HG03159 (cell line): Measurements from ENCODE around the gene UROC1.

Source experiments
- ATAC-seq: cut with Tn5 transposase; IDR thresholded peaks from one replicate; pipeline ENCODE4 v1.9.1; 2021; ENCODE audit warnings: mild to moderate bottlenecking, moderate library complexity; ENCODE audit not compliant: unreplicated experiment

Gene UROC1

DNA sequence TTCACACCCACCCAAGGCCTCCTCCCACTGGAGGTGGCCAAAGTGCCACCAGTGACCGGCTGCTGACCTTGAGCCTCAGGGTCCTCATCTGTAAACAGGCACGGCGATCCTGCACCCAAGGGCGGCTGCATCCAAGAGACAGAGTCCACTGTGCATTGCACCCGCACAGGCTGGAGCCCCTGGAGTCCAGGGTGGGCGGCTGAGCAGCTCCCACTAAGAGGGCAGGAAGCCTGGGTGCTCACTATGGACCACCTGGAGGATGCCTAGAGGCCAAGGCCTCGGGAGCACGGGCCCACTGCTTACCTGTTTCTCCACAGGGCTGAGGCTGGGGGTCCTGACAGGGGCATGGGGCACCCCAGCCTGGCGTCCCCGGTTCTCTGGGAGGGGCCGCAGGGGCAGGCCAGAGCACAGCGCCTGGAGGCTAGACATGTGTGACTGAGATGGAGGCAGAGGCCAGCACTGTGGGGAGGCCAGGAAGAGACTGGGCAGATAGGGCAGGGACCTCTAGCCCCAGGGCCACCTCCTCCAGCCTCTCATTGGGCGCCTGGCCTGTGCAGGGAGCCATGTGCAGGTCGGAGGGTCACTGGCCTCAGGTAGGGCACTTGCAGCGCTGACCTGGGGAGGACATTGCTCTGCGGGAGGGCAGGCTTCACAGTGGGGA is at the start of gene UROC1:
Gene UROC1 (minus strand): TSS at position 483 of the 661 bp plus-strand sequence. CDS start 54 bp downstream, at position 429.
- ATAC-seq, result no peak

DNA sequence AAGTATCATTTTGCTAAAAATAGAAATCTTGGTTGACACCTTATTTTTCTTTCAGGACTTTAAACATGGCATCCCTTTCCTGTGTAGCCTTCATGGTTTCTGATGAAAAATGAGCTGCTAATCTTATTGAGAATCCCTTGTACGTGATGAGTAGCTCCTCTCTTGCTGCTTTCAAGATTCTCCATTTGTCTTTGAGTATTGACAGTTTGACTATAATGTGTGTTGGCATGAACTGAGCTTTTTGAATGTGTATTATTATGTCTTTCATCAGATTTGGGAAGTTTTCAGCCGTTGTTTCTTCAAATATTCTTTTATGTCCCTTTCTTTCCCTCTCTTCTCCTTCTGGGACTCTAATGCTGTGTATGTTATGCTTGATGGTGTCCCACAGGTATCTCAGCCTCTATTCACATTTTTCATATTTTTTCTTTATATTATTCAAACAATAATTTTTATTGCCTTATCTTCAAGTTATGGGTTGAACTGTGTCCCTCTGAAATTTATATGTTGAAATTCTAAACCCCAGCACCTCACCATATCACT is 45.2 kb upstream of the UROC1 start:
- no peak for ATAC-seq

DNA sequence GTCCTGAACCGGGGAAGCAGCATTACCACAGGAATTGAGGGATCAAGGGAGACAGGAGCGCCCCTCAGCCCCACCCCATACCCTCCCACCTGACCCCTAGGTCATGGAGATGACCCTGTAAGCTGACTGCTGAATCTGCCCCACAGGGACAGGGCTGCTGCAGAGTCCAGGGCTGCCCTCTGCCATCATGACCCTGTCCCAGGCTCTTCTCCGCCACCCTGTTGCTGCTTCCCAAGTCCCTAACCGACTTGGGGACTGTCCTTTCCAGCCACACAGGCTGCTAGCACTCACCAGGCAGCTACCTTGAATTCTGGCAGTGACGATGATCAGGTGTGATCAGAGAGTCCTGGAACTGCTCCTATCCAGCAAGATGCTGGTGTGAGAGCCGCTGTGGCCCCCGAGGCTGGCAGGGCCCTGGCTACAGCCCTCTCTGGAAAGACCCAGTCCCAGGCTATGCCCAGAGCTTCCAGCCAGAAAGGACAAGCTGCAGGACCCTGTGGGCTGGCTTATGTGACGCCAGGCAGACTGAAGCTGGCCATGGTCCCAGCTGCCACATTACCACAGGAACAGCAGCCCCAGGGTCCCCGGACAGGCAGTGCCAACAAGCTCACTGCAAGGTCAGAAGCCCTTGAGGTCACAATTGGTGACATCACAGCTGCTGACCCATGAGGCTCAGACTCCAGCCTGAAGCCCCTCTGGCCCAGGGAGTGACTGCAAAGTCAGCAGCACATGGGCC is 40.9 kb upstream of the UROC1 start, which contains the start of gene C3orf22:
Gene C3orf22 (minus strand): TSS at position 597 of the 736 bp plus-strand sequence. CDS start 5,542 bp downstream, outside the sequence.
- no peak for ATAC-seq

DNA sequence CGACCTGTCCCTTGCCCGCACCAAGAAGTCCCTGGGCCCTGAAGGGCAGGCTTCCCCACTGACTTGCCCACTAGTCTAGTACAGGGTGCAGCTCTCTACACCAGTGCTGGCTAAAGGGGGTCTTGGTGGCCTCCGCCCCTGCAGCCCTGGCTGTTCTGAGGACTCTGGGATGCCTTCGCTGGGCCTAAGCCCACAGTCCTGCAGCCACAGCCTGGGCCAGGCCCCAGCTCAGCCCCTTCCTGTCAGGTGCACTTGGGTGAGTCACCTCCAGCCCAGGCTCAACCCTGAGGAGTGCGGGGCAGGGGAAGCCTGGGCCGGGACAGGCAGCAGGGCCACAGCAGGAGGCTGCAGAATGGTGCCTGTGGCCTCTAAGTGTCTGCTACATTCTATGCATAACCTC is 40.2 kb upstream of the UROC1 start:
- ATAC-seq, result no peak

DNA sequence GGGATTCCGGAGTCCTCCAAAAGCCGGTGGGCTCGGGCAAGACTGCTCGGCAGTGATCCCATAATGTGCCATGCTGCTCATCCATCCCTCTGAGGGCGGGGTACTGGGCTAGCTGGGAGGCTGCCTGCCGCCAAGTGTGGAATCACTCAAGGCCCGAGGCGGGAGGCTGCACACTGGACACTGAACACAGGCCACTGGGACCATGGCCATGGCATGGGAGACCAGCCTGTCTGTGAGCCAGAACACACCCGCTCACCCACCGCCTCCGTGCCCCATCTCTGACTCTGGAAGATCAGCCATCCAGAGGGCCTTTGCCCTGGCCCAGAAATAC is 39.8 kb upstream of the UROC1 start:
- no peak for ATAC-seq

DNA sequence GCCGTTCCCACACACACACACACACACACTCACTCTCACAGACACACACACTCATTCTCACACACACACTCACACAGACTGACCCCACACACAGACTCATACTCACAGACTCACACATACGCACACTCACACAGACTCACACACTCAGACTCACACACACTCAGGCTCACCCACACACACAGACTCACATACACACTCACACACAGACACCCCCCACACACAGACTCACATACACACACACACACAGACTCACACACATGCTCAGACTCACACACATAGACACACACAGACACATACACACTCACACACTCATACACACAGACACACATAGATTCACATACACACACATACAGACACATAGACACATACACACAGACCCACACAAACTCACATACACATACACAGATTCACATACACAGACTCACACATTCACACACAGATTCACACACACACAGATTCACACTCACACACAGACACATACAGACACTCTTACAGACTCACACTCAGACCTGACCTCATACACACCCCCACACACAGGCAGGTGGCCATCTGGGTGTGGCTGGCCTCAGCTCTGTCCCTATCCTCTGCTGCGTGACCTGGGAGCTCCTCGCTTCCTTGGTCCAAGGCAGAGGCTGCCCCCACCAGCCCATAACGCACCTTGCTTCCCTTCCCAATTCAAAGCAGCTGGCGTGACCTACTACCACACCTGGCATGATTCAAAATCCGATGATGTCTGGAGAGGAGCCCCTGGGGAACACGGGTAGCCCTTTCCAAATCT is 39.3 kb upstream of the UROC1 start:
- no peak for ATAC-seq

DNA sequence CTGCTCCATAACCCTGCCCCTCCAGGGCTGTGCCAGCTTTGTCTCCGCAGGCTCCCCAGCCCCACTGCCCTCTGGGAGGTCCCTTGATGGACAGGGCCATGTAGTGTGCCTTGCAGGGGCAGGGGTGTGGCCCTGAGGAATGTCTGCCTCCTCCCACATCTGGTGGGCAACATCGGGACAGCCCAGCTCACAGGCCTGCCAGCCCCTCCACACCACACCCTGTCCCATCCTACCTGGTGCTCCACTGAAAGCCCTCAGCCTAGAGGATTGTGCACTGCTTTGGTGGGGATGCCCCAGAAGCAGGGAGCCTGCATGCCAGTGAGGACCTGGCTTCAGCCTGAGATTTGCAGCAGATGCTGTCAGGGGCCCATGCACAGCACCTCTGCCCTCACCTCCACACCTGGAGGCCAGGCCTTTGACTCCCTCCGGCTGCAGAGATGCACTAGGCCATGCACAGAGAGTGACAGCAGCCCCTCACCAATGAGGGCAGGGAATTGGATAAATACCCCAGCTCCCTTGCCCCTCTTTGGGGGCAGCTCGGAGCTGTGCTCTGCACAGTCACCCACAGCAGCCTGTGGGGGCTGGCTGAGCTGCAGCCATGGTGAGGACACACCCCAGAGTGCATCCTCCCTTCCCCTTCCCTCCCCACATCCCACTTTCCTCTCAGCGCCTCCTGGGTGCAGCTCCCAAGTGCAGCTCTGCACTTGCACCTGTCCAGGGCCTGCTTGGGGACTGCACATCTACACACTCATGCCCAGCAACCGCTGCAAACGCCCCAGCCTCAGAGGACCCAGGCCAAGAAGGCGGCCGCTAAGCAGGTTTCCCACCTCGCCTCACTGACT is 38.4 kb upstream of the UROC1 start:
- ATAC-seq, result no peak

DNA sequence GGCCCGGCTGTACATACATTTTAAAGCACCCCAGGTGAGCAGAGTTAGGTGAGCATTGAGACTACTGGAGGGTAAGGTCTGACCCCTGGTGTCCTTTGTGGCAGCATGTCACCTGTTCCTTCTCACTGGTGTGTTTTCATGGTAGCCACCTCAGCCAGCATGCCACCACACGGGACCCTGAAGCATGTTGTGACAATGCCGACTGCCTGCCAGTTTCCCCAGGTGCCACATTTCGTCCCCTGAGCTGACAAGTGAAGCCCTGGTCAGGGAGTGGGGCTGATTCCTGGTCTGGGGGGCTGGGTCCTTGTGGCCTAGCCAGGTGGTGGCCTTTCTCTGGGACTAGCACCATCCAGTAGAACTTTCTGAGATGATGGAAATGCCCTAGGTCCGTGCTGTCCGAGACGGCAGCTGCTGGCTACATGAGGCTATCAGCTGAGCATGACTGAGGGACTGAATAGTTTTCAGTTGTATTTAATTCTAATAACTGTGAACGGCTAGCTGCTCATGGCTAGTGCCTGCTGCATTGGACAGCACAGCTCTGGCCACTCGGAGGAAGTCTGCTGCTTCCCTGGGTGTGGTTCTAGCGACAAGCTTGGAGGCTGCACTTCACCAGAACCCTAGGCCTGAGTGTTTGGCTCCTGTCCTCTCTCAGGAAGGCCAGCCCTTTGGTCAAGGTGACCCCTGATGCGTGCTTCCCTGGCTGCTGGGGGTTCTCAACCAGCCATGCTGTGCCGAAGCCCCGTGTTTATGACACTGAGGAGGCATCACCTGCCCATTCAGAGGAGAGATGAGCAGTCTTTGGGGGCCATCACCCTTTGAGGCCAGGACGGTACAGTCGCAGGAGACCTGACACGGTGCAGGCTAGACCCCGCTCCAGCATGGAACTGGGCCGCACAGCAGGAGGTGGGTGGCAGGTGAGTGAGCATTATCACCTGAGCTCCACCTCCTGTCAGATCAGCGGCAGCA is 37.3 kb upstream of the UROC1 start:
- ATAC-seq, result no peak

DNA sequence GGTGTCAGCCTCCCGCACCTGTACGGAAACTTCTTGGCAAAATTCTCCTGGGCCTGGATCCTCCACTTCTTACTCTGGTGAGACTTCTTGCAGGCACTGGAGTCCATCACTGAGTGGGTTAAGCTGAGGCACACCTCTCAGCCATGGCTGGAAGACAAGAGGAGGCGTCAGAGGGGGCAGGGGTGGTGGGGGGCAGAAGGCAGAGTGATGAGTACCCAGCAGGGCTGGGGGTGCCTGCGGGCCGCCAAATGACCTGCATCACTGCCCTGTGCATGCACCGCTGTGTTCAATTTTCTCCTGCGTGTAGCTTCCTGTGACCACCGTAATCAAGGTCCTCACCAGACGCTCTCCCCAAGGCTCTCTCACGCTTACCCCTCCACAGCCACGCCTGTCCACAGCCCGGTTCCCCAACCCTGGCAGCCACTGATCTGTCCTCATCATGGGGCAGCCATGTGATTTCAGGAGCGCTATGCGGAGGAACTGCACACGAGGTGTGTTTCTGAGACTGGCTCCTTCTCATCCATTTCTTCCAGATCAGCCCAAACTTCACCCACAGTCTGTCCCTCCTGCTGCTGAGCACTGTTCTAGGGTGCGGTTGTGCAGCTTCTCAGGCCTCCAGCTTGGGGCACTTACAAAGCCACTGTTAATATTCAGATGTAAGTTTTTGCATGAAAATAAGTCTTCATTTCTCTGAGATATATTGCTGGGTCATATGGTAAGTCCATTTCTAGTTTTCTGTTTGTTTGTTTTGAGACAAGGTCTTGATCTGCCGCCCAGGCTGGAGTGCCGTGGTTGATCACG is 35.9 kb upstream of the UROC1 start:
- ATAC-seq, result no peak

DNA sequence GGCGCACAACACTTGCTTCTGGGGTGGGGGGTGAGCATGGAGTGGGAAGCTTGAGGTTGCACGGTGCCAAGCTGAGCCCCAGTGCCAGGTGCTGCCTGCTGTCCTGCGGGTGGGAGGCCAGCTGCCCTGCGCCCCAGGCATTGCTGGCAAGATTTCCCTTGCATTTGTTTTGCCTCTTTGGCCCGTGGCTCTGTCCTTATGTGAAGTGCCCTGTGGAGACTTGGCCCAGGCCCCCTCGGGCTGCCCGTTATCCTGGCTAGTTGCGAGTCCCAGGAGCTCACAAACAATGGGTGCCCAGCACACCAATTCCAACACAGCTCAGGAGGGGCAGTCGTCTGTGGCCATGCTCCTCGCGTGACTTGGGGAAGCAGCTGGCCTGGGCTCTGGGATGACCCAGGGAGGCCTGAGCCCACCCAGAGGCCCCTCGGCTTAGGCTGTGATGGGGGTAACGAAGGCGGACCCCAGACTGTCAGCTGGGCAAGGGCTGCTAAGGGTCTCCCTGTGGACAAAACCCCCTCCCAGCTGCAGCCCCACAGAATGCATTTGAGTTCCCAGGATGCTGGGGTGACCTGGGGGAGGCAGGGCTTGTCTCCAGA is 35.2 kb upstream of the UROC1 start:
- ATAC-seq, result no peak

DNA sequence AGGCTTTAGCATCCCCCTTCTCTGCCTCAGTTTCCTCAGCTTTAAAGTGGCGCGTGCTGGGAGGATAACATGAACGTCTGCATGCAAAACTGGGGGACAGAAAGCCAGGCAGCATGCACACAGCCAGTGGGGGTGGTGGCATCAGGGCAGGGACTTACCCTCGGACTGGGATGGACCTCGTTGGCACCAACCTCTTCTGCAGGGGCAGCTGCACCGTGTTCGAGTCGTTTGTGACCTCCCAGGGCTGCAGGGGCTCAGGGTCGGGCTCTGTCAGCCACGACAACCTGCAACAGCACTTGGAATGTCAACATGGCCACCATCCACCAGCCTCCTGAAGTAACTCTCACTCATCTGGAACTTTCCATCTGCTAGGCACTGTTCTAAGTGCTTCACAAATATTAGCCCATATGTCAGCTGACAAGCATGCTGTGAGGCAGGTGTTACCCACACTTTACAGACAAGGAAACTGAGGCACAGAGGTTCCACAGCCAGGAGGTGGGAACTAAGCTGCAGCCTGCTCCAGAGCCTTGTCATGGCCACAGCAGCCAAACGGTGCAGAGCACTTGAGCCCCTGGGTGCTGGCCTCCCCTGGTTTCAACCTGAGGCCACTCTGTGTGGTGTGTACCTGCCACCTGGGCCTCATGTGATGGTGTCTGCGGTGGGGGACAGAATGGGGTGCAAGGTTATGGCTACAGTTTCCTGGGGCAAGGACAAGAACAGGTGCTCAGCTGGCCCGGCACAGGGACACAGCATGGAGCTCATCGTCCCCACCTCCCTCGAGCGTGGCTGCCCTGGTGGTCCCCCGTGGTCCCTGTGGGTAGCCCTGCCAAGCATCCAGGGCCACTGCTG is 34.5 kb upstream of the UROC1 start:
- no peak for ATAC-seq

DNA sequence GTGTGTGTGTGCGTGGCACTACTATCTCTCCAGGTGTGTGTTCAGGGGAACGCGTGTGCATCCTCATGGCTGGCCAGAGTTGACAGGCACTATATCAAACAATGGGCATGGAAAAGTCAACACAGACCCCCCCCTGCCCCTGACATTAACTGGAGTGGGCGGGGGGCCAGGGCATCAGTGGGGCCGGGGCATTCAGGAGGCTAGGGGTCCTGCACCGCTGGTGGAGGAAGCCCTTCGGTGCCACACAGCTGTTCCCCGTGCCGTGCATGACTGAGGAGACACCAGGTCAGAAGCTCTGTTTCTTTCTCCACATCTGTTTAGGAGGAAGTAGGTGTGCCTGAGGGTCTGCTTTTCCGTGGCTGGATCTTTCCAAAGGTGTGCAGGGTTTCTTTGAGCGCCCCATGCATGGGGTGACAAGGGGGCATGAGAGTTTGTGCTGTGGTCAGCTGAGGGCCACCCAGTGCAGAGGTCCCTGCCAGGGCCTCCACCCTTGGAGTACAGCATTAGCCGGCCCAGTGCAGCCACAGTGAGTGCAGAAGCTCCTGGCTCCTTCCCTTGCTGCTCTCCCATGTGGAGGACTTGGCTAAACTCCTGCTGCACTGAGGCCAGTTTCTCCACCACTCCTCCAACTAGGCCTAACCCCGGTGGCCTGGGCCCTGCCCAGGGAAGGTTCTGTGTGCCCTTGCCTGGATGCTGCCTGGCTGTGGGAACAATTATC is 33.7 kb upstream of the UROC1 start:
- ATAC-seq, result no peak

DNA sequence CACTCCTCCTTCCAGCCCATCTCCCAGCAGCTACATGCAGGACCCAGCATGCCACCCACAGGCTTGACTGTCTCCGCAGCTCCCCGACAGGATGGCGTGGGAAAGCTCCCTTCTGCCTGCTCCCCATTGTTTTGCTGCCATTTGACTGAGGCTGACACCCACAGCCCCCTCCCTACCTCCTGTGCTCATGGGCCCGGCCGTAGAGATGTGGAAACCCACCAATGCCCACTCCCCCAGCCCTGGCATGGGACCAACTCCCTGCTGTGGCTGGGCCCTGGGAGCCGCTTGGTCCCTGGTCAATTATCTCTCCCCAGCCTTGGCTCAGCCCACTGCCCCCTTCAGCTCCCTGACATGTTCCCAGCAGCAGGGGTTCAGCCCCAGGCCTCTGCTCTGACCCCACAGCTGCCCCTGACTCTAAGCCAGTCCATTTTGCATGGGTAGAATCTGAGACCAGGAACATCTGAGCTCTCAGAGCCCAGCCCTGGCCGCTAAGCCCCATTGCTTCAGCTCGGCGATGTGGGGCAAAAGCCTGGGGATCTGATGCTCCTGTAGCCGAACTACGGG is 33.0 kb upstream of the UROC1 start:
- no peak for ATAC-seq

DNA sequence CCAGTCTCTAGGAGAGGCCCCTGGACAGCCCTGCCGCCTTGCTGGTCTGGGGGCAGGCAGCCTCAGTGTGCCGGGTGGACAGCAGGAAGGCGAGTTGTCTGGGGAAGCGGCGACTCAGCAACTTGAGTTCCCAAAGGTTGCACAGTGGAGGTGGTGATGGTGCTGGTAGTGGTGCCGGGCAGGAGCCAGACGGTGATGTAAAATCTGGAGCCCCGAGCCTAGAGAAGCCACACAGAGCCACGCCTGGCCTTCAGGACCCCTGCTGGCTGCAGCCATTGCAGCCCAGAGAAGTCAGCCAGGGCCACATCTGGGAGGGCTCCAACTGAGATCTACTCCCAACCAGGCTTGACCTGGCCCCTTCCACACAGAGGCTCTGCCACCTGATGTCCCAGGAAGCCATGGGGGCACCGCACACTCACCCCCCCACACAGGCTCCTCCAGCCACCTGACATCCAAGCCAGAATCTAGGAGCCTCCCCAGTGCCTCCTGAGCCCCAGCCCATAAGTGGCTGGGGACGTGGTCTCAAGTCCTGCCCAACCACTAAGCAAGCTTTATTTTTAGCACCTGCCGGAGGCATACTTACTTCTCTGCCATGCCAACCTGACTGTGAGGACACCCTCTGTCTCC is 32.4 kb upstream of the UROC1 start:
- no peak for ATAC-seq

DNA sequence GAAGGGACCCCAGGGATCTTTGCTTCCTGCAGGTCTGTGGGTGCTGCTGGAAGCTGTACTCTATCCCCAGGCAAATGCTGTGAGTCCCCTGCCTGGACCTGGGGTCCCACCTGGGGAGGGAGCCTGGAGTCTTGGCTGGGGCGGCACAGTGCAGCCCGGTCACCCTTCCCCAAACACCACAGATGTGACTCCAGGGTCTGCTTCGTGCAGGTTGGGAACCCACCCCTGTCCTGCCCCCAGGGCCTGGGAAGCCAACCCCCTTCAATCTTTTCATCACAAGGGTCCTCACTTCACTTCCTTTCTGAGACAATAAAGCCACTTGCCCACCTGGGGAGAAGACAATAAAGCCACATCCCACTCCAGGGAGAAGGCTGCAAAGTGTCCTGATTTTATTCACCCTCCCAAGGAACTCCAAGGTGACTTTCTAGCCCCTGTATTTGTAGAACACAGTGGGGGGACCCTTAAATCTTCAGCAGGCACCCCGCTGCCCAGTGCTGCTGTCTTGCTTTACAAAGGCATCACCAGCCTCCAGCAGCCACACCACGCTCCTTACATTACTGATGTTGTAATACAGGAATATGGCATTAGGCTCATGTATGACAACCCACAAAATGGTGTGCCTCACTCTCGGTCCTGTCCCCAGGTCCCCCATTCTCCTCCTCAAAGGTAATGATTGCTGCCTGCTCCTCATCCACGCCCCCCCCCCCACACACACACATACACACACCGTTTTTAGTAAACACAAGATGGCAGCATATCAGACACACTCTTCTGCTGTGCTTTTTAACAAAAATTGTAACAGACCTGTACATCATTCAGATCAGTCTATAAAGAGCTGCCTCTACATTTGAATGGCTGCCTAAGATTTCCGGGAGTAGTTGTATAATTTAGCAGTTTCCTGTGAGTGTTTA is 31.2 kb upstream of the UROC1 start:
- no peak for ATAC-seq
